HL-60 (cell line): Measurements from ENCODE around the gene CIB4.

ENCODE experiments used
- CTCF ChIP-seq: IDR thresholded peaks from one replicate; pipeline ENCODE4 v1.5.1; 2011; ENCODE audit warnings: low read length, control low read depth, inconsistent platforms; ENCODE audit not compliant: insufficient read depth
- GABPA ChIP-seq: IDR thresholded peaks from 2 replicates; pipeline ENCODE4 v1.6.1; 2012; ENCODE audit warnings: low read depth
- POLR2AphosphoS5 ChIP-seq: IDR thresholded peaks from 2 replicates; pipeline ENCODE4 v1.6.1; 2012; ENCODE audit warnings: low read depth

- TF ChIP-seq CTCF (no peak), POLR2AphosphoS5 (no peak), GABPA (no peak)
These were observed 3.1 kb upstream of the CIB4 start for GRCh38 chr2:26644188-26644835.
